Left lung (tissue), 10 donors: ENCODE measurements around the gene CRYBG2. TPM values are rescaled to one million over a fixed set of nuclear protein-coding genes. Genes with fewer than 3 reads are reported as not detected.

Experiments
- ATAC-seq: fragments of 200-7000 bp; cut with Tn5 transposase; one replicate; pipeline ENCODE4 v1.9.1; 2020; ENCODE audit warnings: moderate library complexity
- DNase-seq, 4 donors: peaks; one replicate each; pipeline ENCODE4 v3.0.0-alpha.2; 2013 to 2020
- H3K27ac ChIP-seq, 2 donors: fragments of 200-600 bp; sonication (generic) in 1 of 2; one replicate each; pipeline versions ENCODE4 v1.5.0 to v1.8.0; 2020 to 2021
- H3K27me3 ChIP-seq, 2 donors: fragments of 200-600 bp; sonication (generic) in 1 of 2; one replicate each; pipeline versions ENCODE4 v1.5.0 to v1.8.0; 2020 to 2021
- H3K36me3 ChIP-seq, 2 donors: fragments of 200-600 bp; sonication (generic) in 1 of 2; one replicate each; pipeline versions ENCODE4 v1.5.0 to v1.8.0; 2020 to 2021
- H3K4me1 ChIP-seq, 2 donors: fragments of 200-600 bp; one replicate each; pipeline ENCODE4 v1.8.0; 2021
- H3K4me3 ChIP-seq, 2 donors: fragments of 200-600 bp; sonication (generic) in 1 of 2; one replicate each; pipeline versions ENCODE4 v1.5.0 to v1.8.0; 2020 to 2021; ENCODE audit warnings: mild to moderate bottlenecking in 1 of 2
- H3K9me3 ChIP-seq, 2 donors: fragments of 200-600 bp; sonication (generic) in 1 of 2; one replicate each; pipeline versions ENCODE4 v1.5.0 to v1.8.0; 2020 to 2021
- intact Hi-C, 2 donors: fragments of 100-400 bp; cut with DNase I; formaldehyde crosslinking; loops; one replicate each; pipeline versions ENCODE4 v1.11.2 to v1.14.2; 2022
- polyA plus RNA-seq, 6 donors: library from polyadenylated mRNA; unstranded; fragments of 120-200 nt; gene quantifications; one replicate each; pipeline ENCODE4 v1.2.1, GENCODE V29; 2013; ENCODE audit not compliant: insufficient read length in 6 of 6
- total RNA-seq, 2 donors: library from RNA; stranded (reverse); fragmentation: NEBNext Ultra II Directional; extraction: Animal tissue kit (Norgen Biotek cat#: 25700); gene quantifications; one replicate each; pipeline ENCODE4 v1.2.1, GENCODE V29; 2021
- TF ChIP-seq, protein P1 (sequence below), 2 donors: fragments of 200-600 bp; sonication (generic) in 1 of 2; IDR thresholded peaks; one replicate each; pipeline versions ENCODE4 v1.5.0 to v1.8.0; 2021; ENCODE audit warnings: antibody characterized with exemption in 2 of 2
- donor health status: DM: no; HTN: yes; CAD: no.
- donor health status: DM: no; HTN: no; CAD: no.

The CRYBG2 gene
- total and polyA plus RNA-seq, 8 donors, result 0.94 to 7.6 (median 1.7) TPM

DNA sequence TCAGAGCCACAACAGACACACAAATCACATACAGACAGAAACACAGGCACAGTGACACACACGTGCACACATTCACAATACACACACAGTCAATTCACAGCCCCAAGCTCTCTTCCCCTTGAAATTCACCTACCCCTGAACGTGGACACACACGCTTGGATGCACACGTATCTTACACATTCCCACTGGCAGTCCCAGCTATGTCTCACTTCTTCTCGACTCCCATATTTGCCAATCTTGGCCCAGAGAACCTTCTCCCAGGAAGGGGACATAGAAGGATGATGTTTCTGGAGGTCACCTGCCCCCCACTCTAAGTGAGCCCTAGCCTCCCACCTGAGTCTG lies 1.6 kb downstream of the CRYBG2 start:
- Histone ChIP-seq H3K36me3 (no peaks in the 10 kb centered on the region), H3K4me1 (no peaks in the 10 kb centered on the region), H3K27me3 (peaks cover 0 to 15% of the 10 kb centered on the region in 2 donors), H3K4me3 (no peak overlapping the region), H3K9me3 (no peaks in the 10 kb centered on the region), H3K27ac (no peak overlapping the region)
- TF ChIP-seq, protein P1, sequence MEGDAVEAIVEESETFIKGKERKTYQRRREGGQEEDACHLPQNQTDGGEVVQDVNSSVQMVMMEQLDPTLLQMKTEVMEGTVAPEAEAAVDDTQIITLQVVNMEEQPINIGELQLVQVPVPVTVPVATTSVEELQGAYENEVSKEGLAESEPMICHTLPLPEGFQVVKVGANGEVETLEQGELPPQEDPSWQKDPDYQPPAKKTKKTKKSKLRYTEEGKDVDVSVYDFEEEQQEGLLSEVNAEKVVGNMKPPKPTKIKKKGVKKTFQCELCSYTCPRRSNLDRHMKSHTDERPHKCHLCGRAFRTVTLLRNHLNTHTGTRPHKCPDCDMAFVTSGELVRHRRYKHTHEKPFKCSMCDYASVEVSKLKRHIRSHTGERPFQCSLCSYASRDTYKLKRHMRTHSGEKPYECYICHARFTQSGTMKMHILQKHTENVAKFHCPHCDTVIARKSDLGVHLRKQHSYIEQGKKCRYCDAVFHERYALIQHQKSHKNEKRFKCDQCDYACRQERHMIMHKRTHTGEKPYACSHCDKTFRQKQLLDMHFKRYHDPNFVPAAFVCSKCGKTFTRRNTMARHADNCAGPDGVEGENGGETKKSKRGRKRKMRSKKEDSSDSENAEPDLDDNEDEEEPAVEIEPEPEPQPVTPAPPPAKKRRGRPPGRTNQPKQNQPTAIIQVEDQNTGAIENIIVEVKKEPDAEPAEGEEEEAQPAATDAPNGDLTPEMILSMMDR (IDR thresholded peaks at IDR 0.05), result no peak
- intact Hi-C loops, result no loop called here
- ATAC-seq (no peak), DNase-seq (no peak)

DNA sequence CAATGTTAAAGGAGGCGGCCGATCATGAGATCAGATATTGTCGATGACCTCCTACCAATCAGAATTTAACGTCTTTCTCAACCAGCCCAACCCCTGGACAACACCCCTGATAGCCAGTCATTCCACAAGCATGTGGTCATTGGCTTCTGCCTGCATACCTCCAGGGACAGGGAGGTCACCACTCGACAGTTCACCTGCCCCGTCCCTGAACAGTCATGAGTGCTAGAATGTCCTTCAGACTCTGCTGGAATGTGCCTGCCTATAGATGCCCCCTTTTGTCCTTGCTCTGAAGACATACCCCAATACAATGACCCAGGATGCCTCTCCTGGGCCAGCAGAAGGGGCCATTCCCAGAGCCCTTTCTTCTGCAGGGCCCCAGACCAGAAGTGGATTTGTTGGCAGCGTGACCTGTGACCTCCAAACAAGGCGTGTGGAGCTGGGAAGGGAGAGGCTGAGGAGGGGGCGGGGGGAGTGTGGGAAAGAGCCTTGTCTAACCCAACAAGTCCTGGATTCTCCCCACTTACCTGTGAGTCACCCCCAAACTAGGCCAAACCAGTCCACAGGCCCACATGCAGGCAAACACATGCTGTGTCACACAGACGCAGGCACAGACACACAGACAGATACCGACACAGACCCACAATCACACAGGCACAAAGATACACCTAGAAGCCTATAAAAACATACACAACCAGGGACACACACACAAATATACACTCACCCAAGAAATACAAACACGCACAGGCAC lies 2.2 kb downstream of the CRYBG2 start:
- peak; percentile 48 for ATAC-seq
- no peak for DNase-seq

DNA sequence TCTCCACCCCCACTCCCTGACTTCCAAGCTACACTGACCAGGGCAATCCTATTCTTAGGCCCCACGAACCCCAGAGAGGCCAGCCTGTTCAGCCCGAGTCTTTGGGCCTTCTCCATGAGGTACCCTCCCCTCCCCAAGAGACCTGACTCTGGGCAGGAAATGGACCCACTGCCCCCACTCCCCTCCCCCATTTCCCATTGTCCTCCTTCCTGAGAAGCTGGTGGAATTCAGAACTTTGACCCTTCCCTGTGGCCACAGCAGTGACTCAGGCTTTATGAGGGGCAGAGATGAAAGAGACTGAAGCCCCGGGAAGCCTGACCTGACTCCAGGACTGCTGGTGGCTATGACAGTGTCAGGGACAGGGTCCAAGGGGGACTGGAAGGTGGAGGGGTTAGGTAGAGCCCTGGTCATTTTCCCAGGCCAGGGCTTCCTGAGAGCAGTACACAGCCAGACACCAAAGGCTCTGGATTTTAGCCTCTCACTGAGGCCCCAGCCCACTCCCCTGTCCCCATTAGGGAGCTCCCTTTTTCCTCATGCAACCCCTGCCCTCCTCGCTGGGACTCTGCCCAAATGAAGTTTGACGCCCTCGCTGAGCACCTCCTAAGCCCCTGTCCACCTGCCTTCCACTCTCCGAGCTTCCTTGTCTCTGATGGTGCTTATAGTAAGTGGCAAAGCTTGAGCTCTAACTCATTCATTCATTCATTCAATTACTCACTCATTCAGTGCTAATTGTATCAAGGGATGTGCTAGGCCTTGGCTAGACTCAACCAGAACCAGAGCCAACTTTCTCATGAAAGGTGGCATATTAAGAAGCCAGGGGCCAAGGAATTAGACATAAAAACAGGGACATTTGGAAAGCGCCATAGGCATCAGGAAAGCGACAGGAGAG lies 3.0 kb downstream of the CRYBG2 start:
- Histone ChIP-seq H3K4me3 (no peak overlapping the region), H3K27me3 (peaks cover 0 to 10% of the 10 kb centered on the region in 2 donors), H3K9me3 (no peaks in the 10 kb centered on the region), H3K36me3 (no peaks in the 10 kb centered on the region), H3K27ac (no peak overlapping the region), H3K4me1 (no peaks in the 10 kb centered on the region)
- intact Hi-C loops, result no loop called here
- TF ChIP-seq, protein P1 (IDR thresholded peaks at IDR 0.05), result no peak
- no peak for DNase-seq
- no peak for ATAC-seq

More for the DNA sequence above, 2.2 kb downstream of the CRYBG2 start:
- Histone ChIP-seq H3K4me3 (no peak overlapping the region), H3K4me1 (no peaks in the 10 kb centered on the region), H3K27ac (no peak overlapping the region), H3K36me3 (no peaks in the 10 kb centered on the region), H3K9me3 (no peaks in the 10 kb centered on the region), H3K27me3 (peaks cover 0 to 10% of the 10 kb centered on the region in 2 donors)
- intact Hi-C loops, result no loop called here
- TF ChIP-seq, protein P1 (IDR thresholded peaks at IDR 0.05), result no peak

DNA sequence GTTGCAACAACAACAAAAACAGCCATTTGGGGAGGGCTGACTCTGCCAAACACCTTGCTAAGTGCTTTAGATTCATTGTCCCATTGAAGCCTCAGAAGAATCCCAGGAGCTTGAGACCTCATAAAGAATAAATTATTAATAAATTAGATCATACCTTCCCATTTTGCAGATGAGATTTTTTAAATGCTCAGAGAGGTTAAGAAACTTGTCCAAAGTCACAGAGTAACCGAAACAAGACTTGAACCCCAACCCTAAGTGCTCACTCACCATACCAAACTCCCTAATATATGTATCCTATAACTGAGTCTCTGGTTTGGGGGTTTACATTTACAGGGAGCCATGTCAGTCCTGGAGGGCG lies 3.6 kb downstream of the CRYBG2 start:
- Histone ChIP-seq H3K27me3 (peaks cover 0 to 10% of the 10 kb centered on the region in 2 donors), H3K4me3 (no peak overlapping the region), H3K36me3 (no peaks in the 10 kb centered on the region), H3K4me1 (no peaks in the 10 kb centered on the region), H3K27ac (no peak overlapping the region), H3K9me3 (no peaks in the 10 kb centered on the region)
- TF ChIP-seq, protein P1 (IDR thresholded peaks at IDR 0.05), result no peak
- ATAC-seq (no peak), DNase-seq (no peak)
- intact Hi-C loops, result no loop called here

DNA sequence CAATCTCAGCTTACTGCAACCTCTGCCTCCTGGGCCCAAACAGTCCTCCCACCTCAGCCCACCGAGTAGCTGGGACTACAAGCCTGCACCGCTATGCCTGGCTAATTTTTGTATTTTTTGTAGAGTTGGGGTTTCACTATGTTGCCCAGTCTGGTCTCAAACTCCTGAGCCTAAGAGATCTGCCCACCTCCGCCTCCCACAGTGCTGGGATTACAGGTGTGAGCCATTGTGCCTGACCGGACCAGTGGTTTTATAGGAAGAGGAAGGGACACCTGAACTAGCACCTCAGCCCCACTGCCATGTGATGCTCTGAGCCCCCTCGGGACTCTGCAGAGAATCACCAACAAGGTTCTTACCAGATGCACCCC lies 4.1 kb downstream of the CRYBG2 start:
- DNase-seq (no peak), ATAC-seq (no peak)
- TF ChIP-seq, protein P1 (IDR thresholded peaks at IDR 0.05), result no peak
- Histone ChIP-seq H3K4me1 (no peaks in the 10 kb centered on the region), H3K36me3 (no peaks in the 10 kb centered on the region), H3K9me3 (no peaks in the 10 kb centered on the region), H3K27me3 (peaks cover 0 to 6% of the 10 kb centered on the region in 2 donors), H3K4me3 (no peak overlapping the region), H3K27ac (no peak overlapping the region)
- intact Hi-C loops, result no loop called here
